ENCODE data around the gene GSTT2B.

DNA sequence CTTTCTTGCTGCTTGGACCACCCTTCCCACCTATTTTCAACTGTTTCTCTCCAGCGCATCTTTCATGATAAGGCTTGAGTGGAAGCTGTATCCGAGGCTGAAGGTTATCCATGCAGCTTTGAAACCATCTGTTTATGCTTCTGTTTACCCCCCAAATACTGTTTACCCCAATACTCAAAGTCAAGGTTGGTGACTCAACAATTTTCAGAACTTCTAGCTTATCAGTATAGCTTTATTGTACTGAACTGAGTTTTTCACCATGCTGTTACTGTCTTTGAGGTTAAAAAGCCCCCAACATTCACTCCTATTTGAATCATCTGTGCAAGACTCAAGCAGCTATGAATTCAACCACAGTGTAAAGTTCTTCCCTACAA, 49.0 kb upstream of the GSTT2B start:
- TF ChIP-seq GATA3 (IDR thresholded peaks at IDR 0.05; ENCODE audit: low read depth, low read length) (no peak), GATA2 (IDR thresholded peaks at IDR 0.05; ENCODE audit: low read depth, low read length) (no peak)

All from SH-SY5Y (cell line).